GM12891 (cell line): Measurements from ENCODE around the gene C1QTNF5.

Experiments used
- POLR2A ChIP-seq: IDR thresholded peaks from 2 replicates; pipeline ENCODE4 v1.6.1; 2011; ENCODE audit warnings: low read depth, low read length, control low read depth
- TAF1 ChIP-seq: IDR thresholded peaks from 2 replicates; pipeline ENCODE4 v1.6.1; 2011; ENCODE audit warnings: low read depth, low read length, control low read depth

GRCh38 chr11:119310682-119311052 lies 30.0 kb downstream of the C1QTNF5 start:
- TF ChIP-seq TAF1 (no peak), POLR2A (no peak)
